IMR-90 (cell line): Measurements from ENCODE around the gene EHF. TPM values are rescaled to one million over a fixed set of nuclear protein-coding genes. Genes with fewer than 3 reads are reported as not detected.

Experiments used
- ATAC-seq: fragments of 200-7000 bp; cut with Tn5 transposase; 2 replicates; pipeline ENCODE4 v1.9.1; 2020; ENCODE audit warnings: low read depth, mild to moderate bottlenecking, moderate library complexity
- BruUV-seq: library from RNA; stranded (reverse); fragments of 400-500 nt; replicated peaks from 2 replicates; lab custom pipeline; 2021; lab: Mats Ljungman, UMichigan
- CTCF ChIA-PET: fragments of 300-600 bp; formaldehyde crosslinking; extraction: SDS; loops from one replicate; lab custom pipeline; 2021; ENCODE audit warnings: antibody characterized with exemption; lab: Yijun Ruan, JAX
- POLR2A ChIA-PET: fragments of 300-600 bp; sonication (Branson Sonifier 250); formaldehyde crosslinking; loops from one replicate; lab custom pipeline; 2022; ENCODE audit warnings: antibody characterized with exemption; ENCODE audit not compliant: unreplicated experiment; lab: Charles Lee
- DNase-seq: peaks from one replicate; pipeline ENCODE4 v3.0.0; 2013
- H2AFZ ChIP-seq: replicated peaks from 2 replicates; pipeline ENCODE3; 2013; ENCODE audit warnings: low read length, mild to moderate bottlenecking; ENCODE audit not compliant: poor library complexity
- H2AK5ac ChIP-seq: 2 replicates; pipeline ENCODE4 v1.6.1; 2013; ENCODE audit warnings: low read depth, low read length, inconsistent platforms
- H2AK9ac ChIP-seq: replicated peaks from 2 replicates; pipeline ENCODE3; 2013; ENCODE audit warnings: mild to moderate bottlenecking, low read depth, low read length, moderate library complexity; ENCODE audit not compliant: poor library complexity
- H2BK120ac ChIP-seq: 2 replicates; pipeline ENCODE4 v1.6.1; 2013; ENCODE audit warnings: low read depth, low read length, inconsistent platforms
- H2BK15ac ChIP-seq: 3 replicates; pipeline ENCODE4 v1.6.1; 2013; ENCODE audit warnings: low read depth, low read length, inconsistent platforms
- H2BK20ac ChIP-seq: 2 replicates; pipeline ENCODE4 v1.6.1; 2013; ENCODE audit warnings: low read depth, mild to moderate bottlenecking, inconsistent platforms, low read length, moderate library complexity
- H2BK5ac ChIP-seq: 2 replicates; pipeline ENCODE4 v1.6.1; 2013; ENCODE audit warnings: mild to moderate bottlenecking, low read depth, low read length, inconsistent platforms; ENCODE audit not compliant: poor library complexity, severe bottlenecking
- H3K14ac ChIP-seq: replicated peaks from 2 replicates; pipeline ENCODE4 v1.6.1; 2013; ENCODE audit warnings: low read depth, low read length, inconsistent platforms
- H3K18ac ChIP-seq: 2 replicates; pipeline ENCODE4 v1.6.1; 2013; ENCODE audit warnings: low read depth, low read length, control low read depth
- H3K23ac ChIP-seq: 2 replicates; pipeline ENCODE4 v1.6.1; 2013; ENCODE audit warnings: low read depth, low read length, inconsistent platforms
- H3K27ac ChIP-seq: 2 replicates; pipeline ENCODE4 v1.5.1; 2013; ENCODE audit warnings: mild to moderate bottlenecking, control low read depth, low read length; ENCODE audit not compliant: insufficient read depth
- H3K27me3 ChIP-seq: 2 replicates; pipeline ENCODE4 v1.6.1; 2013; ENCODE audit warnings: low read length; ENCODE audit not compliant: control insufficient read depth, insufficient read depth
- H3K36me3 ChIP-seq: 2 replicates; pipeline ENCODE4 v1.6.1; 2013; ENCODE audit warnings: low read length, mixed read lengths; ENCODE audit not compliant: control insufficient read depth, insufficient read depth
- H3K4ac ChIP-seq: 2 replicates; pipeline ENCODE4 v1.6.1; 2013; ENCODE audit warnings: low read depth, low read length, inconsistent platforms
- H3K4me1 ChIP-seq: 2 replicates; pipeline ENCODE4 v1.6.1; 2013; ENCODE audit warnings: low read length, mixed read lengths; ENCODE audit not compliant: control insufficient read depth, insufficient read depth
- H3K4me2 ChIP-seq: 2 replicates; pipeline ENCODE4 v1.6.1; 2013; ENCODE audit warnings: low read depth, mild to moderate bottlenecking, control low read depth, low read length, moderate library complexity
- H3K4me3 ChIP-seq: 2 replicates; pipeline ENCODE4 v1.5.1; 2013; ENCODE audit warnings: low read depth, mild to moderate bottlenecking, control low read depth, low read length, moderate library complexity; ENCODE audit not compliant: insufficient read depth
- H3K56ac ChIP-seq: 2 replicates; pipeline ENCODE4 v1.6.1; 2013; ENCODE audit warnings: low read length, inconsistent platforms; ENCODE audit not compliant: insufficient read depth; ENCODE audit errors: extremely low read depth
- H3K79me1 ChIP-seq, 2 experiments: 2 replicates each; pipeline ENCODE4 v1.6.1; 2013; ENCODE audit warnings: low read length in 2 of 2, inconsistent platforms in 1 of 2, low read depth in 1 of 2
- H3K9ac ChIP-seq: 2 replicates; pipeline ENCODE4 v1.6.1; 2013; ENCODE audit warnings: low read depth, low read length, control low read depth
- H3K9me1 ChIP-seq: 2 replicates; pipeline ENCODE4 v1.6.1; 2013; ENCODE audit warnings: low read length, inconsistent platforms; ENCODE audit not compliant: insufficient read depth
- H3K9me3 ChIP-seq: 2 replicates; pipeline ENCODE4 v1.6.1; 2013; ENCODE audit warnings: low read length; ENCODE audit not compliant: control insufficient read depth, insufficient read depth
- H4K20me1 ChIP-seq: 2 replicates; pipeline ENCODE4 v1.6.1; 2013; ENCODE audit warnings: low read length, inconsistent platforms; ENCODE audit not compliant: insufficient read depth
- H4K5ac ChIP-seq: 2 replicates; pipeline ENCODE4 v1.6.1; 2013; ENCODE audit warnings: mild to moderate bottlenecking, low read depth, low read length, control low read depth
- H4K8ac ChIP-seq, 2 experiments: 2 replicates each; pipeline ENCODE4 v1.6.1; 2013; ENCODE audit warnings: low read depth in 2 of 2, low read length in 2 of 2, control low read depth in 1 of 2, inconsistent platforms in 1 of 2
- H4K91ac ChIP-seq: 2 replicates; pipeline ENCODE4 v1.6.1; 2013; ENCODE audit warnings: low read depth, low read length, inconsistent platforms; ENCODE audit not compliant: insufficient read depth
- CEBPB ChIP-seq: IDR thresholded peaks from 2 replicates; pipeline ENCODE4 v1.6.1; 2012; ENCODE audit warnings: low read depth, low read length, improper control_type of control experiment
- CHD1 ChIP-seq: IDR thresholded peaks from 2 replicates; pipeline ENCODE4 v1.6.1; 2012; ENCODE audit warnings: low read depth, low read length, improper control_type of control experiment
- FOS ChIP-seq: fragments of 150-350 bp; IDR thresholded peaks from 2 replicates; pipeline ENCODE4 v1.6.1; 2016; ENCODE audit warnings: low read depth, low read length
- MXI1 ChIP-seq: IDR thresholded peaks from 2 replicates; pipeline ENCODE4 v1.6.1; 2012; ENCODE audit warnings: low read depth, mild to moderate bottlenecking, low read length, moderate library complexity, borderline replicate concordance
- WGBS, 2 experiments: methylation state at CpG; one replicate each; pipeline versions ENCODE4 v1.1.5 to v1.1.7; 2013; ENCODE audit warnings: missing lambda C conversion rate in 2 of 2; ENCODE audit not compliant: insufficient read length in 1 of 2; ENCODE audit errors: extremely low coverage in 2 of 2; 5-methylcytosine and 5-hydroxymethylcytosine counted together
- dilution Hi-C: fragments of 300-500 bp; cut with HindIII; formaldehyde crosslinking; loops from one replicate; pipeline ENCODE4 v1.14.3; 2018; ENCODE audit warnings: low sequenced_read_pairs; ENCODE audit not compliant: unreplicated experiment
- in situ Hi-C: fragments of 300-500 bp; cut with MboI; formaldehyde crosslinking; loops from 3 replicates; pipeline ENCODE4 v1.14.3; 2019; ENCODE audit warnings: low sequenced_read_pairs, inconsistent platforms, mixed read lengths
- intact Hi-C: fragments of 100-400 bp; cut with micrococcal nuclease; formaldehyde crosslinking; loops from 2 replicates; pipeline ENCODE4 v1.10.0; 2022
- polyA plus RNA-seq, 3 experiments: library from polyadenylated mRNA; depleted of rRNA; stranded (reverse); fragments of >200 nt; gene quantifications; 2 replicates each; pipeline ENCODE4 v1.2.3, GENCODE V29; 2012; ENCODE audit warnings: low replicate concordance in 1 of 3
- total RNA-seq: library from RNA; depleted of rRNA; stranded (reverse); fragments of >200 nt; gene quantifications from 2 replicates; pipeline ENCODE4 v1.2.3, GENCODE V29; 2012

EHF gene
- total and polyA plus RNA-seq, 2 of the 4 experiments (the other 2 are of a cell fraction), result under 0.01 TPM; not detected in 1

GRCh38 chr11:34632105-34632791 is 11.4 kb downstream of the EHF start:
- no peak overlapping the region for H3K4me3 ChIP-seq
- dilution Hi-C loops (no loop called here), in situ Hi-C loops (no loop called here), intact Hi-C loops (no loop called here)
- H2BK20ac ChIP-seq, result no peak overlapping the region
- H4K5ac ChIP-seq, result no peak overlapping the region
- H2BK5ac ChIP-seq, result no peak overlapping the region
- no peak overlapping the region for H3K56ac ChIP-seq
- no peak overlapping the region for H3K4me2 ChIP-seq
- H2BK15ac ChIP-seq, result no peak overlapping the region
- no peak for TF ChIP-seq MXI1
- TF ChIP-seq FOS, result no peak
- TF ChIP-seq CHD1, result no peak
- no peak for TF ChIP-seq CEBPB
- H3K23ac ChIP-seq, result no peak overlapping the region
- no peak overlapping the region for H3K9ac ChIP-seq
- H3K14ac ChIP-seq, result no peak overlapping the region; the same call in 1 of the 2 replicates
- H3K4me1 ChIP-seq, result no peaks in the 10 kb centered on the region; the same call in 1 of the 2 replicates
- peak overlapping the region; percentile 35 for H2AFZ ChIP-seq
- ChIA-PET CTCF (no interaction called here), POLR2A (no interaction called here)
- no peak overlapping the region for H2AK5ac ChIP-seq
- DNase-seq, result no peak
- BruUV-seq, result no TSS peak
- H4K91ac ChIP-seq, result no peak overlapping the region
- peak overlapping the region; percentile 22; the same call in 1 of the 2 replicates for H2BK120ac ChIP-seq
- no peaks in the 10 kb centered on the region for H3K9me1 ChIP-seq
- H3K27me3 ChIP-seq, result no peaks in the 10 kb centered on the region
- H3K9me3 ChIP-seq, result no peaks in the 10 kb centered on the region
- H3K36me3 ChIP-seq, result no peaks in the 10 kb centered on the region
- H3K27ac ChIP-seq, result no peak overlapping the region
- H2AK9ac ChIP-seq, result no peak overlapping the region
- H3K4ac ChIP-seq, result no peak overlapping the region
- H4K8ac ChIP-seq, result no peak overlapping the region
- WGBS, 2 experiments, result 50% methylated on average over 1 of the region's 7 CpGs; no CpG with 5 or more reads in 1 of the 2 experiments
- no peaks in the 10 kb centered on the region for H4K20me1 ChIP-seq
- no peak overlapping the region for H3K18ac ChIP-seq
- peak; percentile 29 for ATAC-seq
- H3K79me1 ChIP-seq, result no peaks in the 10 kb centered on the region
